Activated B cell treated with CpG ODN at 0.5 μM for 24 hours (primary cell): Measurements from ENCODE around the gene RUVBL2. TPM values are rescaled to one million over a fixed set of nuclear protein-coding genes. Genes with fewer than 3 reads are reported as not detected.
A peak's percentile ranks its signal among the peaks of the same experiment; 100 is the strongest.

Source experiments
- ATAC-seq: fragments of 200-7000 bp; cut with Tn5 transposase; one replicate; pipeline ENCODE4 v1.10.0; 2021; ENCODE audit warnings: low read depth, mild to moderate bottlenecking, moderate library complexity
- CTCF ChIA-PET: fragments of 350-600 bp; sonication (Branson Sonifier 250); formaldehyde crosslinking; loops from one replicate; lab custom pipeline; 2021; ENCODE audit warnings: antibody characterized with exemption; lab: Charles Lee
- POLR2A ChIA-PET: fragments of 350-600 bp; sonication (Branson Sonifier 250); formaldehyde crosslinking; loops from one replicate; lab custom pipeline; 2021; ENCODE audit warnings: antibody characterized with exemption; lab: Charles Lee
- DNase-seq: peaks from one replicate; pipeline ENCODE4 v3.0.0; 2022
- H3K27ac Mint-ChIP-seq: one replicate; pipeline ENCODE4 v1.8.0; 2020; ENCODE audit warnings: mixed read lengths
- H3K27me3 Mint-ChIP-seq: one replicate; pipeline ENCODE4 v1.8.0; 2021; ENCODE audit warnings: mixed read lengths
- H3K36me3 Mint-ChIP-seq: one replicate; pipeline ENCODE4 v1.8.0; 2021; ENCODE audit warnings: low read depth, mixed read lengths
- H3K4me1 Mint-ChIP-seq: one replicate; pipeline ENCODE4 v1.8.0; 2021; ENCODE audit warnings: mixed read lengths
- H3K4me3 Mint-ChIP-seq: one replicate; pipeline ENCODE4 v1.8.0; 2020; ENCODE audit warnings: mild to moderate bottlenecking, mixed read lengths
- H3K9me3 Mint-ChIP-seq: one replicate; pipeline ENCODE4 v1.8.0; 2020; ENCODE audit warnings: mixed read lengths
- intact Hi-C: fragments of 100-400 bp; cut with micrococcal nuclease; formaldehyde crosslinking; loops from one replicate; pipeline ENCODE4 v1.15.1; 2024
- total RNA-seq: library from RNA; stranded (reverse); gene quantifications from 2 replicates; pipeline ENCODE4 v1.2.3, GENCODE V29; 2022
- TF ChIP-seq, protein P1 (sequence below): fragments of 200-600 bp; IDR thresholded peaks from one replicate; pipeline ENCODE4 v1.8.0; 2022; ENCODE audit warnings: antibody characterized with exemption, mild to moderate bottlenecking

Gene RUVBL2
- total RNA-seq, 1 donor from 2014 or later, result 75.6 TPM

- intact Hi-C loops, result loop anchor here (2.0 to 10.0 kb wide), 7 partner anchors 21 to 883 kb away; partner anchors contain the start of genes AKT1S1, BAX, C19orf73 and CA11
- Mint-ChIP-seq H3K27ac (peak overlapping the region; percentile 97), H3K4me1 (peaks cover 37% of the 10 kb centered on the region), H3K9me3 (no peaks in the 10 kb centered on the region), H3K27me3 (no peaks in the 10 kb centered on the region), H3K36me3 (peaks cover 26% of the 10 kb centered on the region), H3K4me3 (peak overlapping the region; percentile 97)
- ATAC-seq (no peak), DNase-seq (no peak)
- TF ChIP-seq, protein P1, sequence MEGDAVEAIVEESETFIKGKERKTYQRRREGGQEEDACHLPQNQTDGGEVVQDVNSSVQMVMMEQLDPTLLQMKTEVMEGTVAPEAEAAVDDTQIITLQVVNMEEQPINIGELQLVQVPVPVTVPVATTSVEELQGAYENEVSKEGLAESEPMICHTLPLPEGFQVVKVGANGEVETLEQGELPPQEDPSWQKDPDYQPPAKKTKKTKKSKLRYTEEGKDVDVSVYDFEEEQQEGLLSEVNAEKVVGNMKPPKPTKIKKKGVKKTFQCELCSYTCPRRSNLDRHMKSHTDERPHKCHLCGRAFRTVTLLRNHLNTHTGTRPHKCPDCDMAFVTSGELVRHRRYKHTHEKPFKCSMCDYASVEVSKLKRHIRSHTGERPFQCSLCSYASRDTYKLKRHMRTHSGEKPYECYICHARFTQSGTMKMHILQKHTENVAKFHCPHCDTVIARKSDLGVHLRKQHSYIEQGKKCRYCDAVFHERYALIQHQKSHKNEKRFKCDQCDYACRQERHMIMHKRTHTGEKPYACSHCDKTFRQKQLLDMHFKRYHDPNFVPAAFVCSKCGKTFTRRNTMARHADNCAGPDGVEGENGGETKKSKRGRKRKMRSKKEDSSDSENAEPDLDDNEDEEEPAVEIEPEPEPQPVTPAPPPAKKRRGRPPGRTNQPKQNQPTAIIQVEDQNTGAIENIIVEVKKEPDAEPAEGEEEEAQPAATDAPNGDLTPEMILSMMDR, result no peak
- ChIA-PET POLR2A (interaction anchor here (0.5 to 3.6 kb wide), 7 partner anchors 9 to 453 kb away, joined by 3 to 51 read pairs (median 10); partner anchors contain the start of genes FTL and PPP1R15A), CTCF (interaction anchor here (1.0 to 2.6 kb wide), 4 partner anchors 12 to 204 kb away, joined by 3 to 18 read pairs (median 6); no protein-coding TSS in a partner anchor)
These were observed 1.7 kb upstream of the RUVBL2 start for GRCh38 chr19:48991873-48992580.

DNA sequence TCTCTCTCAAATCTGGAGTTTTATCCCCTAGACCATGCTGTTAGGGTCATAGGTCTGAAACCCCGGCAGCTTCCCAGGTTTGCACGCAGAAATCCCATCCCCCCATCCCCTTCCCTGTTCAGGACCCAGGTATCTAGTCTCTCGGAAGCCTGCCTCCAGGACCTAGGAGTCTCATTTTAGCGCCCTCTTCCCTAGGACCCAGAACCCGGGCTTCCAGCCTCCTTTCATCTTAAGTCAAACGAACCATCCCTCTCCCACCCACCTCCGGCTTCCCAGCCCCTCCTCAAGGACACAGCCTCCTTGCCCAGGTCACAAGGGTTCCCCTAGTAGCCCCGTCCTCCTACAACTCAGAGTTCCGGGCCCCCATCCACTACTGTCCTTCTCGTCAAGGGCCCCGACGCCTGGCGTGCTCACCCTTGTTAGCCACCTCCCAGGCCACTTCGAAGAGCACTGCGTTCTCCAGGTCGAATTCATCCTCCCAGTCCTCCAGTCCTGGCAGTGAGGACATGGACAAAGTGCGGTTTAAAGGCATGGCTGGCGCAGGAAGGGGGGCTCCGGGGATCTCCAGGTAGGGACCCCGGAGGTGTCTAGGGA lies 1.0 kb upstream of the RUVBL2 start:
- peaks cover 34% of the 10 kb centered on the region for H3K4me1 Mint-ChIP-seq
- peaks cover 24% of the 10 kb centered on the region for H3K36me3 Mint-ChIP-seq
- peak overlapping the region; percentile 97 for H3K4me3 Mint-ChIP-seq
- H3K27ac Mint-ChIP-seq, result peak overlapping the region; percentile 97
- ATAC-seq, result no peak
- no peaks in the 10 kb centered on the region for H3K27me3 Mint-ChIP-seq
- no peak for DNase-seq
- ChIA-PET CTCF (interaction anchor here (0.9 to 2.6 kb wide), 11 partner anchors 11 to 206 kb away, joined by 3 to 18 read pairs (median 4); partner anchors contain the start of gene CGB7), POLR2A (interaction anchor here (0.5 to 3.6 kb wide), 29 partner anchors 10 to 851 kb away, joined by 3 to 51 read pairs (median 5); partner anchors contain the start of genes FTL, NUCB1, PPP1R15A and PRMT1)
- H3K9me3 Mint-ChIP-seq, result no peaks in the 10 kb centered on the region
- TF ChIP-seq, protein P1, result no peak
- intact Hi-C loops, result loop anchor here (1.0 to 10.0 kb wide), 11 partner anchors 16 to 882 kb away; partner anchors contain the start of genes AKT1S1, BAX, C19orf73 and CA11

GRCh38 chr19:48994035-48994386 lies 324 bp downstream of the RUVBL2 start:
- ATAC-seq (no peak), DNase-seq (no peak)
- Mint-ChIP-seq H3K36me3 (peaks cover 15% of the 10 kb centered on the region), H3K27me3 (no peaks in the 10 kb centered on the region), H3K27ac (peak overlapping the region; percentile 97), H3K9me3 (no peaks in the 10 kb centered on the region), H3K4me3 (peak overlapping the region; percentile 97), H3K4me1 (peaks cover 33% of the 10 kb centered on the region)
- ChIA-PET CTCF (interaction anchor here (0.7 to 1.5 kb wide), 10 partner anchors 10 to 875 kb away, joined by 3 to 10 read pairs (median 4); no protein-coding TSS in a partner anchor), POLR2A (interaction anchor here (0.5 to 3.6 kb wide), 35 partner anchors 11 to 738 kb away, joined by 3 to 51 read pairs (median 5); partner anchors contain the start of genes ALDH16A1, CARD8, CD37 and FTL)
- TF ChIP-seq, protein P1, result no peak
- intact Hi-C loops, result loop anchor here (10.0 kb wide), 3 partner anchors 121 to 881 kb away; partner anchors contain the start of genes AKT1S1, C19orf73, LIN7B and PPFIA3

GRCh38 chr19:48997972-48998371 lies 4.3 kb downstream of the RUVBL2 start:
- ATAC-seq, result no peak
- Mint-ChIP-seq H3K36me3 (peaks cover 26% of the 10 kb centered on the region), H3K4me1 (peaks cover 23% of the 10 kb centered on the region), H3K27me3 (no peaks in the 10 kb centered on the region), H3K9me3 (no peaks in the 10 kb centered on the region), H3K4me3 (no peak overlapping the region), H3K27ac (no peak overlapping the region)
- ChIA-PET POLR2A (interaction anchor here (0.5 to 0.6 kb wide), 3 partner anchors 18 to 86 kb away, joined by 3 to 7 read pairs (median 4); no protein-coding TSS in a partner anchor), CTCF (interaction anchor here (1.6 kb wide), 1 partner anchor 100 kb away, joined by 4 read pairs; no protein-coding TSS in a partner anchor)
- DNase-seq, result no peak
- intact Hi-C loops, result loop anchor here (2.0 to 10.0 kb wide), 4 partner anchors 77 to 877 kb away; partner anchors contain the start of genes AKT1S1, C19orf73, LIN7B and PPFIA3
- TF ChIP-seq, protein P1, result no peak
